Activated T-helper 1 cell treated with Interleukin-2 at 50 U/mL for 16 hours (primary cell): ENCODE data around the gene MTTP.

Experiments used
- DNase-seq: peaks from one replicate; pipeline ENCODE4 v3.0.0-alpha.2; 2020; ENCODE audit warnings: low read depth

MTTP gene

DNA sequence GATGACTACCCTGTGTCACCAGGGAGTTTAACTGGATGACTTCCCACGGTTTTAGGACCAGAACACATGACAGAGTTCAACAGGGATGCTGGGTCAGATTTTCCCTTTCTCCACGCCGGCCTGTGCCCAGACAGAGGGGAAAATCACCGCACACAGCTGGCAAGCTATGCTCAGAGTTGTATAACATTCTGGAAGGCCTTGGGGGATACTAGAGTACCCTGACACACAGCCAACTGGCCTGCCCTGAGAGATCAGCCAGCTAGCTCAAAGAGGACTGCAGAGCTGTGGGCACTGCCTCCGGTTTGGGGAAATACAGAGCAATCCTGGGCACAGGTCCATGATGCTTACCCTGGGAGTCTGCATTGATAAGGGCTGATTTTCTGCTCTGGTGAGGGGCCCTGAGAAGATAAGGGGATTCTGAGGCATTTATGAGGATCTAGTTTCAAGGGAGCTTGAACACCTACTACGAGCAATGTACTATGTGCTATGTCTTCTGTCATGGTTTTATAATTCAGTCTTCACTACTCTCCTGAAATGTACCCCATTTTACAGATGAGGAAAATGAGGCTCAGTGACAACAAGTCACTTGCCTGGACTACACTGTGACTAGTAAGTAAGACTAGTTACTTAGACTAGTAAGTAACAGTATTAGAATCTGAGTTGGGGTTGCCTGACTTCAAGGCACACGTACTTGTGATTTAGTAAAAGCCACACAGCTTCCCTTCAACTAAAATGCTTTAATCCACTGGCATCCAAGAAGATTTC lies 68.3 kb downstream of the MTTP start:
- no peak for DNase-seq

- no peak for DNase-seq
Observed at GRCh38 chr4:99644453-99644852, 69.8 kb downstream of the MTTP start.

- no peak for DNase-seq
Observed at GRCh38 chr4:99645036-99645435, 70.4 kb downstream of the MTTP start.

DNA sequence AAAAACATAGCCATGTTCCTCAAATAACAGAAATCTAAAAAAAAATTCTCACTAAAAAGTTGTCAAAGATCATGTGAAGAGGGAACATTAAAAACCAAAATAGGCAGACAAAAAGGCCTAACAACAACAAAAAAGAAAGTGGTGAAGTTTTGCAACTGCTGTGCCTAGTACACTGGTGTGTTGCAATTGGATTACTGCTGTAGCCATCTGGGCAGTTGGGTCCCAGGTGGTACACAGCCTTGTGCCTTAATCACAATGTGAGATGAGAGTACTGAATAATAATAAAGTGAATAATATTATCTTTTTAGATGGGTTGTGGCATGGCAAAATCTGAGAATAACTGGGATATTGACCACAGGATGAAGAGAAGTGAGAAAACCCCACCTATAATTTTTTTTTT lies 71.0 kb downstream of the MTTP start:
- no peak for DNase-seq

DNA sequence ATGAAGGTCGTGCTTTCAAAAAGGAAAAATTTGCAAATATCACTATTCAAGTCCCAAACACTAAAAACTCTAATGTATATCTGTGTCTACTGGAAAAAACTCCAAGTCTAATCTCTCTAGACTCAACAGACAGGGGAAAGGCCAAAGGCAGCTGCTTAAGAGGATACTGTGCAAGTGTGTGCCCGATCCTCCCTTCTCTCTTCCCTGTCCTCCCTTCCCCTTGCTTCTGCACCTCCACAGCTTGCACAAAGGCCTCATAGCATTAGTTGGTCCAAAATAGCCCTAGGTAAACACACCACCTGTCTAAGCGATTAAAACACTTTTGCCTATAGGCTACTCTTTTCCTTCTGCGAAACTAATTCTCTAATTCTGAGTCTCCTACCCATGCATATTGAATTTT lies 72.4 kb downstream of the MTTP start:
- no peak for DNase-seq

DNA sequence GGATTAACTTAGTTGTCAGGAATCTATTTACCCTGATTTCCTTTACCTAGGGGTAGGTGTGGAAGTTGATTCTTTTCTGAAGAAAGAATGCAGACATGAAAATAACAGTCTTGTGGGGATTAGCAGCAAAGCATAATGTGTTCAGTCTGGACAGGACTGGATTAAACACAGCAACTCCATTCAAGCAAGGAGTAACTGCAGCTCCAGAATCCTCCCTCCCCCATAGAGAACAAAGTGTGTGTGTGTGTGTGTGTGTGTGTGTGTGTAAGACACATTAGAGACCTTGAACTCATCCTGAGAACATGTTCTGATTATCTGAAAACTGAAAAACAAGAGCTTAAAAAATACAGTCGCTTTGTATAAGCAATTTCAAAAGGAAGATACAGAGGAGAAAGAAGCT lies 73.7 kb downstream of the MTTP start:
- DNase-seq, result no peak

- DNase-seq, result no peak
Observed at GRCh38 chr4:99649208-99649607, 74.6 kb downstream of the MTTP start.

DNA sequence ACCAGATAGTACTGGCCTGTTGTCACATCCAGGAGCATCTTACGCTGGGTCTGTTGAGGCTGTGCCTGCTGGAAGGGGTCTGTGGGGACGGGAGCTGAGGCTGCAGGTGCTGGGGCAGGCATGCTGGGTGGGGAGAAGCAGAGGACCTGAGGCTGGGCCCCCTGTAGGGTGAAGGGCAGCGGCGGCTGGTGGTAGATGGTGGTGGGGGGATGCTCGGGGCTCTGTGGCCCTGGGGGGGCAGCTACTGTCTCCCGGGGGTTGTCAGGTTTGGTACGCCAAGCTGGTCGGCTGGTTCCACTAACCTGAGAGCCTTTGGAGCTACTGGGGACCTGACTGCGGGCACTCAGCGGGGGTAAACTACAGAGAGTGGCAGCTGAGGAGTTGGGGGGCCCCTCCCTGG lies 75.2 kb downstream of the MTTP start:
- DNase-seq, result no peak

GRCh38 chr4:99651016-99651769 lies 76.6 kb downstream of the MTTP start:
- no peak for DNase-seq

- DNase-seq, result no peak
Observed at GRCh38 chr4:99651811-99652485, 77.3 kb downstream of the MTTP start.

GRCh38 chr4:99652596-99653436 lies 78.2 kb downstream of the MTTP start:
- no peak for DNase-seq

DNA sequence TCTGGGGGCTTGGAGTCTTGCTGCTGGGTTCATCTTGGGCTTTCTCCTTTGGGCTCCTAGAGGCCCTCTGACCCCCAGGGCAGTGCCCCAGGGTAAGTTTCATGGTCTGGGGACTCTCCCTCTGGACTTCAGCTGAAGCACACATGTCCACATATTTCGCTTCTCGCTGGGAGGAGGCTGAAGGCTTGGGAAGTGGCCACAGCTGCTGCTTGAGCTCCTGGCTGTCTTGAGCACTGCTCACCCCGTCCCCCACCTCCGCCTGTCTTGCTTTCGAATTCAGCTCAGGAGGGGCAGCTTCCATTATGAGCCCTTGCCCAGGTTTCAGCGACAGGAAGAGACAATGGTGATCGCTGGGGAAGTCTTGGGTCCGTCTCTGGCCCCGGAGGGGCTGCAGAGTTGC lies 79.3 kb downstream of the MTTP start:
- DNase-seq, result no peak

GRCh38 chr4:99654361-99654761 lies 79.7 kb downstream of the MTTP start:
- no peak for DNase-seq

DNA sequence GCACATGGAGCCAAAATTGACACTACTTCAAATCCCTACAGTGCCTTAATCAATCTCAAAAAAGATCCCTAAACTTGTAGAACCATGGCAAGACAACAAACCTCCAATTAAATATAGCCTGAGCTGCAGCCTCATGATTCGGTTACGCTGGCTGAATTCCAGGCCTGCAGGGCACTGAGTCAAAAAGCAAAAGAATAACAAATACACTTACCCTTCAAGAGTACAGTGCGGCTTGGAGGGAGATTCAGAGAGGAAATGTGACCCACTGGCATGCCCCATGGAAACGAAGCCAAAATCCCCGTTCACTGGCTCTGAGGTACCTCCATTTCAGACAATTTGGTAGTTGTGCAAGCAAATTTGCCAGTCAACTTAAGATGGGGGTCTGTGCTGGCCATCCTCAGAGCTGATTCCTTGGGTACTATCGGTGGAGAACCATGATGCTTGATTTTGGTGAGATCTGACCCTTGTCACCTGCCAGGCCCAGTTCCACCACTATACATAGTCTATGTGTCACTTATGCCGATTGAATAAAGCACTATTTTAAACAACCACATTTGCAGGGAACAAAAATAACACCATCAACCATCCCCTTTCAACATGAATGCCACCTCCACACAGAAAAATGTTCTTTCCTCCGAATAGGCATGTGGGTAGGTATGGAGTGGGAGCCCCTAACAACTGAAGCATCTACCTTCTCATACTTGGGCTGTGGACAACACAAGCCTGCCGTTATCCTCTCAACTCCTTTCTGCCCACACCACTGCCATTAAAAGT lies 80.9 kb downstream of the MTTP start:
- DNase-seq, result no peak

DNA sequence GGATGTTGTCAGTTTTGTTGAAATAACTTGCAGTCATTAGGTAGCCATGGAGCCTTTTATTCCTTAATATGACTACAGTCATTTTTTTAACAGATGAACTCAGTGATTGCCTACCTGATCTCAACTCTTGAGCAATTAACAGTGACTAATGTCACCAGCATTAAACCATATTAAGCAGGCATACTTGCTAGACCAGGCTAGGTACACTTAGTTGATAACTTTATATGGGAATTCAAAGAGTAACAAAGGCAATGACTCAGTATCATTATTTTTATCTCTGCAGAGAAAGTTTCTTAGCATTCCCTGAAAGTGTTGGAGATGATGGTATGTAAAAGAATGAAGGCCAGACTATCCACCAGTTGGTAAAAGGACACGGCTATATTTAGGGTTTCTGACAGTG lies 83.2 kb downstream of the MTTP start, which contains the start of gene C4orf54:
Gene C4orf54, minus strand, starts transcription at position 31 of the 400 bp plus-strand sequence. CDS start 3,180 bp downstream, outside the sequence.
- no peak for DNase-seq

GRCh38 chr4:99658666-99659065 lies 84.0 kb downstream of the MTTP start:
- DNase-seq, result no peak

GRCh38 chr4:99661907-99662306 lies 87.3 kb downstream of the MTTP start:
- DNase-seq, result no peak

DNA sequence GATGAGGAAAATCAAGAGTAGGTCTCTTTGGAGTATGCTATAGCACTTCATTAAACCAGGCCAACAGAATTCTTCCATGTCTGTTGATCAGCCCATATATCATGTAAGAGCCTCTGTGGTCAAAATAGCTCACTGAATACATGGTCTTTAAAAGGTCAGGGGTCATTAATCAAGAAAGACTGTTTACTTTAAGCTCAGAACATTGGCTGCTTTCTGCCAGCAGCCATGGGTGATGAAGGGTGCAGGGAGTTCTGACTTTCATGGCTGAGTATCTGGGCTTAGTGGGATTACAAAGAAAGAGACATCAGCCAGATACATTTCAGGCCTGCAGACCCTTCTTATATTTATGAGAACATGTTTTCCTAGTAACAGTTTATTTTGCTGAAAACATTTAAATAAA lies 90.1 kb downstream of the MTTP start:
- DNase-seq, result no peak

GRCh38 chr4:99665983-99666382 lies 91.4 kb downstream of the MTTP start:
- no peak for DNase-seq

GRCh38 chr4:99668472-99668871 lies 93.8 kb downstream of the MTTP start:
- no peak for DNase-seq

GRCh38 chr4:99669084-99669483 lies 94.5 kb downstream of the MTTP start:
- no peak for DNase-seq
